HFF-Myc (cell line): ENCODE results near the gene YPEL2.

Experiments used
- DNase-seq: peaks from one replicate; pipeline ENCODE4 v3.0.0-alpha.2; 2011; ENCODE audit warnings: low read depth; ENCODE audit errors: extremely low read depth
- H3K4me3 ChIP-seq: replicated peaks from 2 replicates; pipeline ENCODE4 v1.5.1; 2011; ENCODE audit warnings: low read depth, mild to moderate bottlenecking, control low read depth, low read length
- CTCF ChIP-seq: IDR thresholded peaks from 2 replicates; pipeline ENCODE4 v1.5.1; 2012; ENCODE audit warnings: mild to moderate bottlenecking, low read depth, low read length, control low read depth; ENCODE audit errors: missing control alignments

Gene YPEL2

GRCh38 chr17:59338498-59338897, 7.0 kb downstream of the YPEL2 start:
- no peak for TF ChIP-seq CTCF
- no peak overlapping the region for H3K4me3 ChIP-seq
- DNase-seq: no peak

GRCh38 chr17:59341922-59342321, 10.5 kb downstream of the YPEL2 start:
- H3K4me3 ChIP-seq: no peak overlapping the region
- TF ChIP-seq CTCF: no peak
- no peak for DNase-seq

GRCh38 chr17:59342681-59343131, 11.3 kb downstream of the YPEL2 start:
- TF ChIP-seq CTCF: no peak
- DNase-seq: no peak
- no peak overlapping the region for H3K4me3 ChIP-seq

- TF ChIP-seq CTCF: no peak
Measured at GRCh38 chr17:59345476-59345875, 14.0 kb downstream of the YPEL2 start.

GRCh38 chr17:59346341-59346740, 14.9 kb downstream of the YPEL2 start:
- H3K4me3 ChIP-seq: no peak overlapping the region
- DNase-seq: no peak

More at GRCh38 chr17:59345476-59345875, 14.0 kb downstream of the YPEL2 start:
- DNase-seq: no peak
- no peak overlapping the region for H3K4me3 ChIP-seq

GRCh38 chr17:59346876-59347407, 15.5 kb downstream of the YPEL2 start:
- DNase-seq: no peak
- no peak overlapping the region for H3K4me3 ChIP-seq
- TF ChIP-seq CTCF: no peak

More at GRCh38 chr17:59346341-59346740, 14.9 kb downstream of the YPEL2 start:
- TF ChIP-seq CTCF: no peak

GRCh38 chr17:59347975-59348391, 16.5 kb downstream of the YPEL2 start:
- no peak overlapping the region for H3K4me3 ChIP-seq
- DNase-seq: no peak
- no peak for TF ChIP-seq CTCF
